Right lung (tissue), 5 donors: Measurements from ENCODE around the gene LDLRAD3. TPM values are rescaled to one million over a fixed set of nuclear protein-coding genes. Genes with fewer than 3 reads are reported as not detected.

Experiments
- DNase-seq, 2 donors: peaks; one replicate each; pipeline ENCODE4 v3.0.0-alpha.2; 2013
- polyA plus RNA-seq, 5 donors: library from polyadenylated mRNA; unstranded; fragments of 120-200 nt; gene quantifications; one replicate each; pipeline versions ENCODE4 v1.2.1 to v1.2.3, GENCODE V29; 2013; ENCODE audit warnings: inconsistent platforms in 1 of 5, low replicate concordance in 1 of 5; ENCODE audit not compliant: insufficient read length in 5 of 5, insufficient read depth in 1 of 5

The LDLRAD3 gene
- polyA plus RNA-seq, 5 donors = 15.8 to 19.1 (median 16.6) TPM

- no peak for DNase-seq
These were observed 19.1 kb upstream of the LDLRAD3 start for GRCh38 chr11:35924811-35925210.

GRCh38 chr11:35927104-35927503 is 16.8 kb upstream of the LDLRAD3 start:
- DNase-seq = no peak

GRCh38 chr11:35927682-35928081 is 16.2 kb upstream of the LDLRAD3 start:
- DNase-seq = no peak

- no peak for DNase-seq
These were observed 15.0 kb upstream of the LDLRAD3 start for GRCh38 chr11:35928688-35929395.

DNA sequence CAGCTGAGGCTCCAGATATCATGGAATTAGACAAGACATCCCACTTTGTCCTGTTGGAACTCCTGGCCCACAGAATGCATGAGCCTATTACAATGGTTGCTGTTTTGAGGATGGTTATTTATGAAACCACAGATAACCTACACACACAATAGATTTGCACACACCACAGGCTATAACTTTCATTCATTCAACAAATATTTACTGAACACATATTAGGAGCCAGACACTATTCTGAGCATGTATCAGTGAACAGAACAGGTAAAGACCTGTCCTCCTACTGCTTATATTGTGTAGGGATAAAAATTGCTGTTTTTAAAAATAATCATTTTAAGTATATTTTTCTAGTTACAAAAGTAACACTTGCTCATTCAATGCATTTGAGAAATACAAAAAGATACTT is 13.4 kb upstream of the LDLRAD3 start:
- no peak for DNase-seq

GRCh38 chr11:35932121-35932520 is 11.7 kb upstream of the LDLRAD3 start:
- no peak for DNase-seq

DNA sequence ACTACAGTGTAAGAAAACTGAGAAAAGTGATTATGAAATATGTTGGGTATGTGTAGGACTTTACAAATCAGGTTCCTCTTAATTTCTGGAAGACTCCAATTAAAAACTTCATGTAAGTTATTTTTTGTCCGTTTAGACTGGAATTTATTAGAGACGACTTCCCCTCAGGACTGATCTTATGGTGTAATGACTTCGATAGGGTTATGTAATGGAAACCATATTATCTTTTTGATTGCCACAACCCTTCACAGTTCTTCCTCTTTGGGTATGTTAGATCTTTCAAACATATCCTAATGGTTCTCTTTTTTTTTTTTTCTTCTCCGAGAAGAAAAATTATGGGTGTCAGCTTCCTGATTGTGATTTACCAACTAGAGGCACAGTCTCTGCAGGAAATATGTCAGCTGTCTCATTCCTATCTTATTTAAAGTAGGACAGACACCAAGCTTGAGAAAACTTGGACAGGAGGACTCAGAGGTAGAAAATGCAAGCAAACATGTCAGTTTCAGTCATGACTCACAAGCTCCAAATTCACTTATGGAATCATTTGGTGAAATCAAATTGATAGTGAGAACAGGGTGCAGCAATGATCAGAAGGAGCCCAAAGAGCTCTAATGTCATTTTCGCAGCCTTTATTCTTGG is 11.1 kb upstream of the LDLRAD3 start:
- peak in 1 of 2 donors; percentile 30 for DNase-seq

- DNase-seq = peak; percentile 52 to 63
These were observed 10.5 kb upstream of the LDLRAD3 start for GRCh38 chr11:35933320-35933871.

- DNase-seq = no peak
These were observed 9.6 kb upstream of the LDLRAD3 start for GRCh38 chr11:35934271-35934670.

DNA sequence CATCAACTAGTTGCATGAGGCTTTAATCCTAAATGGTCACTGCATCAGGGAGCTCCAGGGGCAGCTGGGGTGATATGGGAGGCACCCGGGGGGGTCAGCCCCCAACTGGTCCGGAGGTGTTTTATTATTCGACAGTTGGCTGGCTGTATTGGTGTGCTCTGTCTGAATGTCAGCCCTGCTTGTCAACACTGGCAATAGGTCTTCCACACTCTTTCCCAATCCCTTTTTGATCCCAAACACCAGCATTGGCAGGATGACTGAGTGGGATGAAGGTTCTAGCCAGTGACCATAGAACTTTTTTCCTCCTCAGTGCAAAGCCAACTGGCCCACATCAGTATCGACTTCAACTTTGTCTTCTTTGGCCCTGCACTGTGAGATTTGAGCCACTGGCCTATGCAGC is 8.9 kb upstream of the LDLRAD3 start:
- no peak for DNase-seq

- no peak for DNase-seq
These were observed 8.5 kb upstream of the LDLRAD3 start for GRCh38 chr11:35935390-35935789.

DNA sequence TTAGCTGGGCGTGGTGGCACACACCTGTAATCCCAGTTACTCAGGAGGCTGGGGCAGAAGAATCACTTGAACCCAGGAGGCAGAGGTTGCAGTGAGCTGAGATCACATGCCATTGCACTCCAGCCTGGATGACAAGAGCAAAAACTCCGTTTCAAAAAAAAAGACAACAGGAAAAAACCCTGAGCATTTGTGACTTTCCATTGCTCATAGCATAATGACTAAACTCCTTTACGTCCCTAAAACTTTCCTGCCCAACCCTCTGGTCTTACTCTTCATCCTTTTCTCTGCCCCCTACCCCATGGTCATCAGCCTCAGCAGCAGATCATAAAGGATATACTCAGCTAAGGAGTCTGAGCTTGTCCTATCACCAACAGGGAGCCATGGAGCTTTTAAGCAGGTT is 6.8 kb upstream of the LDLRAD3 start:
- DNase-seq = no peak

DNA sequence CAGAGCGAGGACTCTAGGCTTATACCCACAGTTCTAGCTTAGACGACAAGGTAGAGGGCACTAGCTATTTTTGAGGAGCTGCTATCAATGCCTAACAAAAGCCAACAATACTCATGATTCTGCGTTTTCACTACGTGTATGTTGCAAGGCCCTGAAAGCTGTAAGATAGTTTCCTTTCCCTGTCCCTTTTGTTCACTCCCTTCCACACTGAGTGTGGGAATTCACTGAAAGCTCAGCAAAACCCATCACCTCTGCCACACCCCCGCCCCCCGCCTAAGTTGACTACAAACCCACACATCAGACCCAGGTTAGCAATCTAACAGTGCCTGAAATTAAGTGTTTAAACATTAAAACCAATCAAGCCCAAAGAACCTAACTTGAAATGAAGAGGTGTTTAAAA is 6.2 kb upstream of the LDLRAD3 start:
- no peak for DNase-seq

GRCh38 chr11:35938231-35938630 is 5.6 kb upstream of the LDLRAD3 start:
- DNase-seq = no peak

- no peak for DNase-seq
These were observed 553 bp upstream of the LDLRAD3 start for GRCh38 chr11:35943309-35943708.

DNA sequence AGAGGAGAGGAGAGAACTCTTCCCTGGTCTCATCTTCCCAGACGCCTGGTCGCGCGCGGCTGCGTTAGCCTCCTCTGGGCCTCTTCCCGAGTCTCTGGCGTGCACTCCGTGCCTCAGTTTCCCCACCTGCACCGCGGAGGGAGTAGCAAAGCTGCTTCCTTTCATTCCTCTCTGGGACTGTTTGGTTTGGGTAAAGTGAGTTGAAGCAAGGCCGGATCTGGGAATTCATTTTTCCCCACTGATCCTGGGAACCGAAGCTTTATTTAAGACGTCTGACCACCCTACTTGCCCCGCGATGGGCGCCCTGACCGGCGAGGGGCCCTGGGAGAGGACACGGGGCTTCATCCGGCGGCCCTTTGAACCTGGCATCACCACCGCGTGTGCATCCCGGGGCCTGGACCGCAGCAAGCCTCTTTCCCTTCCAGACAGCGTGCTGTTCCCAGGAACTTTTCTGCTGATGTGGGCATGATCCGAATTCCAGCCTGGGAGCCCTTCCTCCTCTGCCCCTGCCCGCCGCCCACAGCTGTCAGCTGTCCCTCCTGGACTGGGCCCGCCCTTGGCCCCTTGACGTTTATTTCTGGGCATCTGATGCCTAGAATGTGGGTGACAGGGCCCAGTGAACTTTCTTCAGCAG is 758 bp downstream of the LDLRAD3 start:
- DNase-seq = no peak

DNA sequence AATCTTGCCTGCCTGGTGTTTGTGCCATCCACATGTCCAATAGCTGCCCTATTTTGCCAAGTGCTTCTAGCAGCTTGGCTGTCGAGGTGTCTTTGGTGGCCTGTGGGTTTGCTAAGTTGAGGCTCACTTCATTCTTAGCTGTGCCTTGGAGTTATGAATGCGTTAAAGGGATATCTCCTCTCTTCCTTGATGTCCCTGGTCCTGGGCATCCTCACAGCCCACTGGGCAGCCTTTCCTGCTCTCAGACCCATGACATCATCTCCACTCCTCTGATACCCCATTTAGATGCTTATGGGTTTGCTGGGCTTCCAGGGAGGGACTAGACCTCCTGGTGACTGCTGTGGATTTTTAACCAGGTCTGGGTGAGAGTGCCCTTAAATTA is 1.3 kb downstream of the LDLRAD3 start:
- no peak for DNase-seq

- DNase-seq = no peak
These were observed 2.9 kb downstream of the LDLRAD3 start for GRCh38 chr11:35946766-35947165.

DNA sequence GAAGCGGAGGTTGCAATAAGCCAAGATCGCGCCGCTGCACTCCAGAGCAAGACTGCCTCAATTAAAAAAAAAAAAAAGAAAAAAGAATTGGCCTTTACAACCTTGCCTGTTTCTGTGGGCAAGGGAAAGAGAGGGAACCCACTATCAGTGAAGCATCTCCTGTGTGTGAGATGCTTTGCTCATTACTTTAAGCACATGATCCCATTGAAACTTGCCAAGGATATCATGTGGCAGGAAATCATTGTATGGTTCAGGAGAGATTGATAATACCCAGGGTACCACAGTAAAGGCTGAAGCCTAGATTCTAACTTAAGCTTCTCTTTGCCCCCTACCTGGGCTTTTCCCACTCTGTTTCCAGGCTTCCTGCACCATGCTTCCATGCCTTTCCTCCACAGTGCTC is 3.6 kb downstream of the LDLRAD3 start:
- DNase-seq = no peak

DNA sequence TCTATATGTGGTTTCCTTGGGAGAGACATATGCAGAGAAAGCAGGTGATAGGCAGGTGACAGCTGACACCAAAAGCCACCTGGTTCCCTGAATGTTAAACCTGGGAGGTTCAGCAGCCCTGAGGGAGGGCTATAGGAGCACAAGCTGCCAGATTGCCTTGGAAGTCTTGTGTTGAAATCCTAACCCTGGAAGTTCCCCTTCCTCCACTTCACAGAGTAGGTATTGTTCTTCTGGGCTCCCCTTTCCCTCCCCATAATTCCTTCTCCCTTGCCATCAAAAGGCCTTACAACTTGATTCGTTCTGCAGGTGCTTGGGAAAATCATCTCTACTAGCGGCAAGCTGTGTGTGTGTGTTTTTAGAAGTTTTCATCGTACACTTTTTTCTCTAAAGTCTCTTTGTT is 5.4 kb downstream of the LDLRAD3 start:
- no peak for DNase-seq

GRCh38 chr11:35950082-35950481 is 6.2 kb downstream of the LDLRAD3 start:
- no peak for DNase-seq

- DNase-seq = no peak
These were observed 7.8 kb downstream of the LDLRAD3 start for GRCh38 chr11:35951680-35952079.
